OCI-LY3 (cell line): ENCODE measurements around the gene CCDC110.

Source experiments
- EZH2phosphoT487 ChIP-seq: fragments of 200-600 bp; shearing (Covaris generic); IDR thresholded peaks from 2 replicates; pipeline ENCODE4 v1.6.1; 2018; ENCODE audit warnings: antibody characterized with exemption, mixed run types, low read depth
- TF ChIP-seq, protein P1 (sequence below): fragments of 200-600, 300-600 bp; sonication (generic); IDR thresholded peaks from 2 replicates; pipeline ENCODE4 v1.5.1; 2014; ENCODE audit warnings: antibody characterized with exemption, low read length, low read depth

DNA sequence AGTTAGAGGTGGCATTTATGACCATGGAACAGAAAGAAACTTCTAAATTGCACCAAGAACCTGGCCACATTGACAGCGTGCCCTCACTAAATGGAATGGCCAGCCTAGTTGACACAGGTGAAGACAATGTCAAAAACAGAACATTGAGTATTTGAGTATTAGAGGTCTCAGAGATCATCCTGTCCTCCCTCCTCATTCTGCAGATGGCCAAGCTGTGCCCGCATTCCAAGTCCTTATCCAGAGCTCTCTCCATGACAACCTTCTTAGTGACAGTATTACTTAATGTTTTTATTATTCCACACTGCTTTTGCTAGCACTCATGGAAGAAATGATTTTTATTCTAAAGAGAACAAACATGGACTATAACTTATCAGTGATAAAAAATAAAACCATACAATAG is 9.9 kb upstream of the CCDC110 start:
- TF ChIP-seq, protein P1, sequence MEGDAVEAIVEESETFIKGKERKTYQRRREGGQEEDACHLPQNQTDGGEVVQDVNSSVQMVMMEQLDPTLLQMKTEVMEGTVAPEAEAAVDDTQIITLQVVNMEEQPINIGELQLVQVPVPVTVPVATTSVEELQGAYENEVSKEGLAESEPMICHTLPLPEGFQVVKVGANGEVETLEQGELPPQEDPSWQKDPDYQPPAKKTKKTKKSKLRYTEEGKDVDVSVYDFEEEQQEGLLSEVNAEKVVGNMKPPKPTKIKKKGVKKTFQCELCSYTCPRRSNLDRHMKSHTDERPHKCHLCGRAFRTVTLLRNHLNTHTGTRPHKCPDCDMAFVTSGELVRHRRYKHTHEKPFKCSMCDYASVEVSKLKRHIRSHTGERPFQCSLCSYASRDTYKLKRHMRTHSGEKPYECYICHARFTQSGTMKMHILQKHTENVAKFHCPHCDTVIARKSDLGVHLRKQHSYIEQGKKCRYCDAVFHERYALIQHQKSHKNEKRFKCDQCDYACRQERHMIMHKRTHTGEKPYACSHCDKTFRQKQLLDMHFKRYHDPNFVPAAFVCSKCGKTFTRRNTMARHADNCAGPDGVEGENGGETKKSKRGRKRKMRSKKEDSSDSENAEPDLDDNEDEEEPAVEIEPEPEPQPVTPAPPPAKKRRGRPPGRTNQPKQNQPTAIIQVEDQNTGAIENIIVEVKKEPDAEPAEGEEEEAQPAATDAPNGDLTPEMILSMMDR: no peak
- no peak for TF ChIP-seq EZH2phosphoT487
